ENCODE data around the gene EPHA8.

GRCh38 chr1:22652881-22653316 is 89.6 kb downstream of the EPHA8 start, which contains the start of gene C1QB:
- TF ChIP-seq EHMT2 (IDR thresholded peaks at IDR 0.05; ENCODE audit: borderline replicate concordance, low read depth, low read length): no peak
- no peak for TF ChIP-seq ZNF782 (CRISPR knock-in tag; IDR thresholded peaks at IDR 0.05; ENCODE audit: borderline replicate concordance)
- TF ChIP-seq ZMYM3 (CRISPR knock-in tag; IDR thresholded peaks at IDR 0.05): no peak
- no peak for TF ChIP-seq ZNF263 (CRISPR knock-in tag; IDR thresholded peaks at IDR 0.05)
- TF ChIP-seq PBX2 (CRISPR knock-in tag; IDR thresholded peaks at IDR 0.05): no peak
- TF ChIP-seq POLR2AphosphoS5 (IDR thresholded peaks at IDR 0.05; ENCODE audit: low read depth, low read length): no peak
- no peak for TF ChIP-seq ZNF513 (CRISPR knock-in tag; conservative IDR thresholded peaks at IDR 0.05)
- no peak for TF ChIP-seq CBFB (CRISPR knock-in tag; IDR thresholded peaks at IDR 0.05)
- TF ChIP-seq CTCF (CRISPR knock-in tag; IDR thresholded peaks at IDR 0.05): no peak
- no peak for TF ChIP-seq PHF20 (CRISPR knock-in tag; IDR thresholded peaks at IDR 0.05)
- TF ChIP-seq ZNF12 (CRISPR knock-in tag; IDR thresholded peaks at IDR 0.05): no peak
- no peak for TF ChIP-seq TEAD2 (CRISPR knock-in tag; IDR thresholded peaks at IDR 0.05)
